Subcutaneous adipose tissue (tissue), 4 donors: Measurements from ENCODE around the gene DOK3. TPM values are rescaled to one million over a fixed set of nuclear protein-coding genes. Genes with fewer than 3 reads are reported as not detected.

ENCODE experiments used
- CTCF ChIP-seq: fragments of 450-650 bp; IDR thresholded peaks from one replicate; pipeline ENCODE4 v1.5.1; 2016; ENCODE audit warnings: low read depth, mild to moderate bottlenecking, control low read depth, antibody characterized with exemption, moderate library complexity
- total RNA-seq, 4 donors: library from RNA; depleted of rRNA; stranded (reverse); fragments of >200 nt; gene quantifications; one replicate each; pipeline ENCODE4 v1.1.0, GENCODE V29; 2016

Gene DOK3
- total RNA-seq, 4 donors from 2014 or later: 8.5 to 20.6 (median 11.0) TPM

- no peak for TF ChIP-seq CTCF
Measured at GRCh38 chr5:177542816-177543465, 33.3 kb upstream of the DOK3 start.

GRCh38 chr5:177540438-177540837 lies 30.8 kb upstream of the DOK3 start:
- TF ChIP-seq CTCF: no peak

GRCh38 chr5:177539411-177539810 lies 29.8 kb upstream of the DOK3 start:
- no peak for TF ChIP-seq CTCF

- TF ChIP-seq CTCF: no peak
Measured at GRCh38 chr5:177538876-177539275, 29.2 kb upstream of the DOK3 start.

GRCh38 chr5:177537389-177538361 lies 28.0 kb upstream of the DOK3 start:
- TF ChIP-seq CTCF: no peak

GRCh38 chr5:177536386-177536785 lies 26.8 kb upstream of the DOK3 start:
- no peak for TF ChIP-seq CTCF

- TF ChIP-seq CTCF: no peak
Measured at GRCh38 chr5:177535125-177535524, 25.5 kb upstream of the DOK3 start.
